ENCODE results near the gene FREY1.

- TF ChIP-seq TEAD4 (IDR thresholded peaks at IDR 0.05) (no peak), CREB1 (IDR thresholded peaks at IDR 0.05; ENCODE audit: low read depth) (no peak), EP300 (IDR thresholded peaks at IDR 0.05; ENCODE audit: borderline replicate concordance) (no peak), REST (IDR thresholded peaks at IDR 0.05; ENCODE audit: low read depth) (no peak), EGR1 (IDR thresholded peaks at IDR 0.05) (no peak), USF1 (IDR thresholded peaks at IDR 0.05) (no peak), MAX (IDR thresholded peaks at IDR 0.05) (no peak), RAD21 (IDR thresholded peaks at IDR 0.05; ENCODE audit: low read depth) (no peak), NFIC (IDR thresholded peaks at IDR 0.05) (no peak), FOXM1 (IDR thresholded peaks at IDR 0.05; ENCODE audit: borderline replicate concordance, low read depth) (no peak), TCF12 (IDR thresholded peaks at IDR 0.05; ENCODE audit: low read depth) (no peak), TAF1 (IDR thresholded peaks at IDR 0.05; ENCODE audit: low read depth) (no peak), CEBPB (IDR thresholded peaks at IDR 0.05) (no peak)
Measured at GRCh38 chr11:45910623-45911022, 3.6 kb upstream of the FREY1 start.
